Measurements from ENCODE around the gene MYCBP2. TPM values are rescaled to one million over a fixed set of nuclear protein-coding genes. Genes with fewer than 3 reads are reported as not detected.
"Not testable (repeated sequence)": the region's sequence is repeated elsewhere in the genome, so short reads cannot be mapped to it uniquely, and the experiment has no call there.

The MYCBP2 gene
- total and polyA plus RNA-seq, 4 donors = 108 to 243 (median 159) TPM

- Histone ChIP-seq H3K4me1 (ENCODE audit: control insufficient read depth, insufficient read depth, low read length) (peaks cover 5% of the 10 kb centered on the region), H3K9me3 (ENCODE audit: control insufficient read depth, insufficient read depth, low read length) (no peaks in the 10 kb centered on the region), H3K36me3 (ENCODE audit: control insufficient read depth, insufficient read depth, low read length) (no peaks in the 10 kb centered on the region), H3K27me3 (ENCODE audit: control insufficient read depth, insufficient read depth, low read length) (no peaks in the 10 kb centered on the region), H3K27ac (ENCODE audit: low read depth, low read length) (peak overlapping the region; percentile 84), H3K4me3 (ENCODE audit: low read depth, low read length) (peak overlapping the region; percentile 88)
- WGBS (ENCODE audit: insufficient coverage) = under 1% methylated on average over 46 of the region's 62 CpGs
- DNase-seq (ENCODE audit: low read depth in 4 of 6, low spot score in 6 of 6) = peak in 3 of 6 donors; percentile 40 to 78 (median 77)
Observed at GRCh38 chr13:77026255-77026860, 300.5 kb downstream of the MYCBP2 start.

GRCh38 chr13:77022341-77022740 lies 304.6 kb downstream of the MYCBP2 start:
- Histone ChIP-seq H3K36me3 (ENCODE audit: control insufficient read depth, insufficient read depth, low read length) (no peaks in the 10 kb centered on the region), H3K27me3 (ENCODE audit: control insufficient read depth, insufficient read depth, low read length) (no peaks in the 10 kb centered on the region), H3K27ac (ENCODE audit: low read depth, low read length) (no peak overlapping the region), H3K4me3 (ENCODE audit: low read depth, low read length) (no peak overlapping the region), H3K9me3 (ENCODE audit: control insufficient read depth, insufficient read depth, low read length) (no peaks in the 10 kb centered on the region), H3K4me1 (ENCODE audit: control insufficient read depth, insufficient read depth, low read length) (peaks cover 5% of the 10 kb centered on the region)
- WGBS (ENCODE audit: insufficient coverage) = no CpG with 5 or more reads among the region's 3 CpGs
- DNase-seq (ENCODE audit: low read depth in 4 of 6, low spot score in 6 of 6) = no peak

- no peak overlapping the region for H3K27ac ChIP-seq (ENCODE audit: low read depth, low read length)
- H3K36me3 ChIP-seq (ENCODE audit: control insufficient read depth, insufficient read depth, low read length) = peaks cover 5% of the 10 kb centered on the region
- no peaks in the 10 kb centered on the region for H3K4me1 ChIP-seq (ENCODE audit: control insufficient read depth, insufficient read depth, low read length)
Observed at GRCh38 chr13:77019756-77020155, 307.1 kb downstream of the MYCBP2 start.

GRCh38 chr13:77016888-77017623 lies 309.8 kb downstream of the MYCBP2 start:
- no peaks in the 10 kb centered on the region for H3K4me1 ChIP-seq (ENCODE audit: control insufficient read depth, insufficient read depth, low read length)
- no CpG with 5 or more reads among the region's 6 CpGs for WGBS (ENCODE audit: insufficient coverage)
- H3K27ac ChIP-seq (ENCODE audit: low read depth, low read length) = no peak overlapping the region
- peaks cover 8% of the 10 kb centered on the region for H3K36me3 ChIP-seq (ENCODE audit: control insufficient read depth, insufficient read depth, low read length)
- no peaks in the 10 kb centered on the region for H3K27me3 ChIP-seq (ENCODE audit: control insufficient read depth, insufficient read depth, low read length)
- no peak for DNase-seq (ENCODE audit: low read depth in 4 of 6, low spot score in 6 of 6)
- no peaks in the 10 kb centered on the region for H3K9me3 ChIP-seq (ENCODE audit: control insufficient read depth, insufficient read depth, low read length)
- no peak overlapping the region for H3K4me3 ChIP-seq (ENCODE audit: low read depth, low read length)

More at GRCh38 chr13:77019756-77020155, 307.1 kb downstream of the MYCBP2 start:
- DNase-seq (ENCODE audit: low read depth in 4 of 6, low spot score in 6 of 6) = no peak
- H3K27me3 ChIP-seq (ENCODE audit: control insufficient read depth, insufficient read depth, low read length) = no peaks in the 10 kb centered on the region
- no peaks in the 10 kb centered on the region for H3K9me3 ChIP-seq (ENCODE audit: control insufficient read depth, insufficient read depth, low read length)
- H3K4me3 ChIP-seq (ENCODE audit: low read depth, low read length) = no peak overlapping the region

- DNase-seq (ENCODE audit: low read depth in 4 of 6, low spot score in 6 of 6) = no peak
- no peaks in the 10 kb centered on the region for H3K27me3 ChIP-seq (ENCODE audit: control insufficient read depth, insufficient read depth, low read length)
- H3K27ac ChIP-seq (ENCODE audit: low read depth, low read length) = no peak overlapping the region
- WGBS (ENCODE audit: insufficient coverage) = no CpG with 5 or more reads among the region's 3 CpGs
- H3K9me3 ChIP-seq (ENCODE audit: control insufficient read depth, insufficient read depth, low read length) = no peaks in the 10 kb centered on the region
- peaks cover 12% of the 10 kb centered on the region for H3K36me3 ChIP-seq (ENCODE audit: control insufficient read depth, insufficient read depth, low read length)
- no peaks in the 10 kb centered on the region for H3K4me1 ChIP-seq (ENCODE audit: control insufficient read depth, insufficient read depth, low read length)
- no peak overlapping the region for H3K4me3 ChIP-seq (ENCODE audit: low read depth, low read length)
Observed at GRCh38 chr13:77016251-77016812, 310.6 kb downstream of the MYCBP2 start.

GRCh38 chr13:77014906-77015685 lies 311.8 kb downstream of the MYCBP2 start:
- H3K4me3 ChIP-seq (ENCODE audit: low read depth, low read length) = no peak overlapping the region
- no peaks in the 10 kb centered on the region for H3K9me3 ChIP-seq (ENCODE audit: control insufficient read depth, insufficient read depth, low read length)
- no CpG with 5 or more reads among the region's 2 CpGs for WGBS (ENCODE audit: insufficient coverage)
- H3K27ac ChIP-seq (ENCODE audit: low read depth, low read length) = no peak overlapping the region
- H3K27me3 ChIP-seq (ENCODE audit: control insufficient read depth, insufficient read depth, low read length) = no peaks in the 10 kb centered on the region
- no peaks in the 10 kb centered on the region for H3K4me1 ChIP-seq (ENCODE audit: control insufficient read depth, insufficient read depth, low read length)
- no peak for DNase-seq (ENCODE audit: low read depth in 4 of 6, low spot score in 6 of 6)
- H3K36me3 ChIP-seq (ENCODE audit: control insufficient read depth, insufficient read depth, low read length) = peaks cover 18% of the 10 kb centered on the region

- Histone ChIP-seq H3K4me3 (ENCODE audit: low read depth, low read length) (no peak overlapping the region), H3K27ac (ENCODE audit: low read depth, low read length) (no peak overlapping the region), H3K27me3 (ENCODE audit: control insufficient read depth, insufficient read depth, low read length) (no peaks in the 10 kb centered on the region), H3K36me3 (ENCODE audit: control insufficient read depth, insufficient read depth, low read length) (peaks cover 18% of the 10 kb centered on the region), H3K9me3 (ENCODE audit: control insufficient read depth, insufficient read depth, low read length) (no peaks in the 10 kb centered on the region), H3K4me1 (ENCODE audit: control insufficient read depth, insufficient read depth, low read length) (no peaks in the 10 kb centered on the region)
- DNase-seq (ENCODE audit: low read depth in 4 of 6, low spot score in 6 of 6) = no peak
- WGBS (ENCODE audit: insufficient coverage) = no CpG with 5 or more reads among the region's 2 CpGs
Observed at GRCh38 chr13:77013853-77014542, 312.9 kb downstream of the MYCBP2 start.

GRCh38 chr13:77009719-77010118 lies 317.2 kb downstream of the MYCBP2 start:
- not testable (repeated sequence) for DNase-seq (ENCODE audit: low read depth in 4 of 6, low spot score in 6 of 6); H3K4me3 ChIP-seq (ENCODE audit: low read depth, low read length); H3K27me3 ChIP-seq (ENCODE audit: control insufficient read depth, insufficient read depth, low read length); H3K9me3 ChIP-seq (ENCODE audit: control insufficient read depth, insufficient read depth, low read length); H3K4me1 ChIP-seq (ENCODE audit: control insufficient read depth, insufficient read depth, low read length); H3K27ac ChIP-seq (ENCODE audit: low read depth, low read length)
- WGBS (ENCODE audit: insufficient coverage) = no CpG with 5 or more reads among the region's 5 CpGs
- peaks cover 15% of the 10 kb centered on the region for H3K36me3 ChIP-seq (ENCODE audit: control insufficient read depth, insufficient read depth, low read length)

GRCh38 chr13:77009011-77009410 lies 317.9 kb downstream of the MYCBP2 start:
- no peak overlapping the region for H3K27ac ChIP-seq (ENCODE audit: low read depth, low read length)
- H3K4me3 ChIP-seq (ENCODE audit: low read depth, low read length) = no peak overlapping the region
- no peaks in the 10 kb centered on the region for H3K9me3 ChIP-seq (ENCODE audit: control insufficient read depth, insufficient read depth, low read length)
- no peak for DNase-seq (ENCODE audit: low read depth in 4 of 6, low spot score in 6 of 6)
- H3K36me3 ChIP-seq (ENCODE audit: control insufficient read depth, insufficient read depth, low read length) = peaks cover 15% of the 10 kb centered on the region
- H3K4me1 ChIP-seq (ENCODE audit: control insufficient read depth, insufficient read depth, low read length) = no peaks in the 10 kb centered on the region
- H3K27me3 ChIP-seq (ENCODE audit: control insufficient read depth, insufficient read depth, low read length) = no peaks in the 10 kb centered on the region
- no CpG with 5 or more reads among the region's 2 CpGs for WGBS (ENCODE audit: insufficient coverage)
